ENCODE measurements around the gene PTPRN2. TPM values are rescaled to one million over a fixed set of nuclear protein-coding genes. Genes with fewer than 3 reads are reported as not detected.
"Not testable (repeated sequence)": the region's sequence is repeated elsewhere in the genome, so short reads cannot be mapped to it uniquely, and the experiment has no call there.

Gene PTPRN2
- total and polyA plus RNA-seq, 7 donors: 0.47 to 0.82 (median 0.51) TPM

DNA sequence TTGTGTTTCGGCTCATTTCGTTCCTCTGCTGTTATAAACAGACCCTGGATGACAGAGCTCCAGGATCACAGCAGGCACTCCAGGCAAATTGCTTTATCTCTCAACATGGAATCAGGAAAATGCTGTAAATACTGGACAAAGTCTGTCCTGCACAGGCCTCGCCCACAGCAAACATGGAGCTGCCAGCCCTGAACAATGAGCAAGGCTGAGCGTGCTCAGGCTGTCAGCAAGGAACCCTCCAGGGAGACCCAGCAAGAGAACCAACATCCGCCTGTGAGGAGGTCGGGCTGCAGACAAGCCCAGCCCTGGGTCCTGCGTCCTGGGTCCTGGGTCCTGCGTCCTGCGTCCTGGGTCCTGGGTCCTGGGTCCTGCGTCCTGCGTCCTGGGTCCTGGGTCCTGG is 180.8 kb downstream of the PTPRN2 start:
- no peak for ATAC-seq
- Histone ChIP-seq H3K27ac (no peak overlapping the region), H3K9me3 (no peaks in the 10 kb centered on the region), H3K27me3 (ENCODE audit: insufficient read depth in 3 of 3, low read length in 2 of 3) (peaks cover 0 to 4% (median 3%) of the 10 kb centered on the region in 3 donors), H3K36me3 (ENCODE audit: insufficient read depth in 1 of 2, low read depth in 1 of 2) (no peaks in the 10 kb centered on the region), H3K4me3 (no peak overlapping the region), H3K4me1 (no peaks in the 10 kb centered on the region)
- no peak for DNase-seq
- intact Hi-C loops (cut with DNase I): no loop called here
- 71 to 83% (median 73%) methylated on average over 9 to 11 of the region's 11 CpGs for WGBS, 3 donors
- TF ChIP-seq, protein P1, sequence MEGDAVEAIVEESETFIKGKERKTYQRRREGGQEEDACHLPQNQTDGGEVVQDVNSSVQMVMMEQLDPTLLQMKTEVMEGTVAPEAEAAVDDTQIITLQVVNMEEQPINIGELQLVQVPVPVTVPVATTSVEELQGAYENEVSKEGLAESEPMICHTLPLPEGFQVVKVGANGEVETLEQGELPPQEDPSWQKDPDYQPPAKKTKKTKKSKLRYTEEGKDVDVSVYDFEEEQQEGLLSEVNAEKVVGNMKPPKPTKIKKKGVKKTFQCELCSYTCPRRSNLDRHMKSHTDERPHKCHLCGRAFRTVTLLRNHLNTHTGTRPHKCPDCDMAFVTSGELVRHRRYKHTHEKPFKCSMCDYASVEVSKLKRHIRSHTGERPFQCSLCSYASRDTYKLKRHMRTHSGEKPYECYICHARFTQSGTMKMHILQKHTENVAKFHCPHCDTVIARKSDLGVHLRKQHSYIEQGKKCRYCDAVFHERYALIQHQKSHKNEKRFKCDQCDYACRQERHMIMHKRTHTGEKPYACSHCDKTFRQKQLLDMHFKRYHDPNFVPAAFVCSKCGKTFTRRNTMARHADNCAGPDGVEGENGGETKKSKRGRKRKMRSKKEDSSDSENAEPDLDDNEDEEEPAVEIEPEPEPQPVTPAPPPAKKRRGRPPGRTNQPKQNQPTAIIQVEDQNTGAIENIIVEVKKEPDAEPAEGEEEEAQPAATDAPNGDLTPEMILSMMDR (IDR thresholded peaks at IDR 0.05): no peak

DNA sequence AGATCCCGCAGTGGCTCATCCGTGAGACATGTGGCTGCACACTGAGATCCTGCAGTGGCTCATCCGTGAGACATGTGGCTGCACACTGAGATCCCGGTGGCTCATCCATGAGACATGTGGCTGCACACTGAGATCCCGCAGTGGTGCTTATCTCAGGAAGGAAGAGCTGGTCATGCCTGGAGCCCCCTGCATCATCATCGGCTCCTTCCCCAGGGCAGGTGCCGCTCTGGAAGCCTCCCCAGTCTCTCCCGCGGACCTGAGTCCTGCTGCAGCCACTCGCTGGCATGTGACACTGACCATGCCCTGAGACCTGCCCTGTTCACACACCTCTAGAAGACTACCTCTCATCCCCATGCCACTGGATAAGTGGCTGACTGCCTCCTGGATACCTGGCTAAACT is 181.3 kb downstream of the PTPRN2 start:
- intact Hi-C loops (cut with DNase I): no loop called here
- Histone ChIP-seq H3K36me3 (ENCODE audit: insufficient read depth in 1 of 2, low read depth in 1 of 2) (no peaks in the 10 kb centered on the region), H3K27ac (no peak overlapping the region), H3K4me1 (no peaks in the 10 kb centered on the region), H3K27me3 (ENCODE audit: insufficient read depth in 3 of 3, low read length in 2 of 3) (peaks cover 0 to 4% (median 4%) of the 10 kb centered on the region in 3 donors), H3K9me3 (no peaks in the 10 kb centered on the region), H3K4me3 (no peak overlapping the region)
- no peak for ATAC-seq
- WGBS, 3 donors: 91 to 96% (median 93%) methylated on average over 9 to 10 of the region's 10 CpGs
- TF ChIP-seq, protein P1 (IDR thresholded peaks at IDR 0.05): no peak
- DNase-seq: no peak

DNA sequence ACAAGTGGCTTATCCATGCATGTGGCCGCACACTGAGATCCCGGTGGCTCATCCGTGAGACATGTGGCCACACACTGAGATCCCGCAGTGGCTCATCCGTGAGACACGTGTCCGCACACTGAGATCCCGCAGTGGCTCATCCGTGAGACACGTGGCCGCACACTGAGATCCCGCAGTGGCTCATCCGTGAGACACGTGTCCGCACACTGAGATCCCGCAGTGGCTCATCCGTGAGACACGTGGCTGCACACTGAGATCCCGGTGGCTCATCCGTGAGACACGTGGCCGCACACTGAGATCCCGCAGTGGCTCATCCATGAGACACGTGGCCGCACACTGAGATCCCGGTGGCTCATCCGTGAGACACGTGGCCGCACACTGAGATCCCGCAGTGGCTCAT is 181.9 kb downstream of the PTPRN2 start:
- ATAC-seq; H3K9me3 ChIP-seq; H3K4me3 ChIP-seq; DNase-seq; H3K4me1 ChIP-seq; intact Hi-C loops (cut with DNase I); H3K27ac ChIP-seq; H3K27me3 ChIP-seq (ENCODE audit: insufficient read depth in 3 of 3, low read length in 2 of 3); H3K36me3 ChIP-seq (ENCODE audit: insufficient read depth in 1 of 2, low read depth in 1 of 2): not testable (repeated sequence)
- 95 to 96% (median 96%) methylated on average over 27 to 30 of the region's 30 CpGs for WGBS, 3 donors

DNA sequence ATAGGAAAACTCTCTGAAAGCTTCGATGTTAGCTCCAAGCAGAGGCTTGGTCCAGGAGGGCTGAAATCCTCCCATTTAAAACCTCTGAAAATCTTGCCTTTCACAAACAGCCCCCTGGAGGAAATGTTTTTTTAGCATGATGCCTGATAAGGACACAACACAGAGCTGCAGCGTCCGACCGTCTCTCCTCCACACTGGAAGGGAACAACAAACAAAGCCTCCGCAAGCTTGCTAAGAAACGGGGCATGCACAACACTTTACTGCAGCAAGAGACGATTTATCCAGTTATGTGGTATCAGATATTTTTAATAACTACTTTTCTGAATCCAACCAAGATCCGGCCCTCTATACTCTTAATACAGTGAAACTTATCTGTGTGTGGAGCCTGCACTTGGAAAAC is 182.3 kb downstream of the PTPRN2 start:
- Histone ChIP-seq H3K36me3 (ENCODE audit: insufficient read depth in 1 of 2, low read depth in 1 of 2) (no peaks in the 10 kb centered on the region), H3K9me3 (no peaks in the 10 kb centered on the region), H3K27ac (no peak overlapping the region), H3K4me1 (no peaks in the 10 kb centered on the region), H3K4me3 (no peak overlapping the region), H3K27me3 (ENCODE audit: insufficient read depth in 3 of 3, low read length in 2 of 3) (peaks cover 0 to 4% (median 4%) of the 10 kb centered on the region in 3 donors)
- ATAC-seq: no peak
- TF ChIP-seq, protein P1 (IDR thresholded peaks at IDR 0.05): no peak
- WGBS, 3 donors: 82 to 86% (median 83%) methylated on average over 8 of the region's 8 CpGs
- intact Hi-C loops (cut with DNase I): no loop called here
- DNase-seq: no peak

DNA sequence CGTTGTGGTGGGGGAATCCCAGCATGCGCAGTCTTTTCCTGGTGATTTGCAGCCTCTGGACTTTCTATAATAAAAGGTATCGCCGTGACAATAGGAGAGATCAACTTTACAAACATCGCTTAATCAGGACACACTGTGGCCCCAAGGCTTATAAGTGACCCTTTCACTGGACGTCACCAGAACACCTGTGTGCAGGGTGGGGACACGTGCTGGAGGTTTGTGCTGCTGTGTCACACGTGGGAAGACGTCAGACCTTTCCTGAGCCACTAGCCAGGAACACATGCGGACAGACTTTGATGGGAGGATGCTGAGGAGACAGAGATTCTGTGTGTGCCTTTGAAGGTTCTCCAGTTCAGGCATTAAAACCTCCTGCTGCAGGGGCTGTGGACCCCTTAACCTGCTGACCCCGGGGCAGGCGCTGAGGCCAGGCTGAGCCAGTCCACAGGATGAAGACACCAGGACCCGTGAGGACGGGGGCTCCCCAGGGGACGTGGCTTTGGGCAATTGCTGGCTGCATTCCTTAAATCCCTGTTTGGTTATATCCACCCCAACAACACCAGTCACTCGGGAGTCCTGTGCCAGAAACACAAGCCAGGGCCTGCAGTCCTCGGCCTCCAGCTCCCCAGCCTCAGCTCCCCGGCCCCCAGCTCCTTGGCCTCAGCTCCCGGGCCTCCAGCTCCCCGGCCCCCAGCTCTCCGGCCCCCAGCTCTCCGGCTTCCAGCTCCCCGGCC is 183.4 kb downstream of the PTPRN2 start:
- H3K36me3 ChIP-seq (ENCODE audit: insufficient read depth in 1 of 2, low read depth in 1 of 2): no peaks in the 10 kb centered on the region
- no peak for DNase-seq
- H3K27me3 ChIP-seq (ENCODE audit: insufficient read depth in 3 of 3, low read length in 2 of 3): peaks cover 0 to 4% (median 0%) of the 10 kb centered on the region in 3 donors
- H3K9me3 ChIP-seq: no peaks in the 10 kb centered on the region
- H3K4me3 ChIP-seq: no peak overlapping the region
- H3K27ac ChIP-seq: no peak overlapping the region
- ATAC-seq: no peak
- intact Hi-C loops (cut with DNase I): no loop called here
- H3K4me1 ChIP-seq: no peaks in the 10 kb centered on the region
- 50 to 56% (median 52%) methylated on average over 19 to 23 of the region's 23 CpGs for WGBS, 3 donors
- TF ChIP-seq, protein P1 (IDR thresholded peaks at IDR 0.05): no peak

All from psoas muscle (tissue), 8 donors.